ENCODE results near the gene NKAIN2. TPM values are rescaled to one million over a fixed set of nuclear protein-coding genes. Genes with fewer than 3 reads are reported as not detected.

The NKAIN2 gene
- total RNA-seq, 1 experiment from 2014 or later: not detected

GRCh38 chr6:124373386-124373785 is 569.7 kb downstream of the NKAIN2 start:
- H3K27ac ChIP-seq (ENCODE audit: low read depth, low read length): no peak overlapping the region
- no TSS peak for BruUV-seq (replicated peaks)
- no peak for ATAC-seq
- no peak overlapping the region for H2AFZ ChIP-seq (ENCODE audit: low read depth, low read length, poor library complexity, severe bottlenecking)
- H3K27me3 ChIP-seq (ENCODE audit: insufficient read depth, low read length): 0 out of 2 replicates have a peak, but pooled peaks cover 2% of the 10 kb centered on the region
- H3K9ac ChIP-seq (ENCODE audit: low read length): no peak overlapping the region
- POLR2A ChIA-PET: no interaction called here
- no peak overlapping the region for H3K4me2 ChIP-seq (ENCODE audit: low read length)
- RAD21 ChIA-PET (ENCODE audit: low non-redundant PET in 1 of 2, low total read pairs in 2 of 2, uncharacterized antibody in 2 of 2, unreplicated experiment in 2 of 2): no interaction called here
- H3K4me3 ChIP-seq (replicated peaks in 1 of 2; ENCODE audit: low read depth in 1 of 2, low read length in 2 of 2): no peak overlapping the region
- H3K9me2 ChIP-seq (ENCODE audit: insufficient read depth): no peaks in the 10 kb centered on the region
- H4K20me1 ChIP-seq (ENCODE audit: insufficient read depth): no peaks in the 10 kb centered on the region; the same call in 1 of the 2 replicates
- intact Hi-C loops (cut with micrococcal nuclease): no loop called here
- no peak for TF ChIP-seq ZFX (IDR thresholded peaks at IDR 0.05)
- TF ChIP-seq ZBTB33 (IDR thresholded peaks at IDR 0.05; ENCODE audit: extremely low read depth, insufficient replicate concordance, low read length): no peak
- TF ChIP-seq CTCF (IDR thresholded peaks at IDR 0.05 in 2 of 3, conservative IDR thresholded peaks at IDR 0.05 in 1 of 3; ENCODE audit: borderline replicate concordance in 1 of 3, insufficient read depth in 1 of 3, low read depth in 2 of 3, low read length in 2 of 3): no peak
- no peak for TF ChIP-seq ATF3 (IDR thresholded peaks at IDR 0.05)
- no peak for TF ChIP-seq CBX3 (IDR thresholded peaks at IDR 0.05; ENCODE audit: low read depth)
- no peak for TF ChIP-seq TCF7L2 (IDR thresholded peaks at IDR 0.05; ENCODE audit: borderline replicate concordance, extremely low read depth, insufficient read depth, insufficient read length)
- no peak for TF ChIP-seq SP1 (IDR thresholded peaks at IDR 0.05; ENCODE audit: low read depth)
- no peak for TF ChIP-seq EZH2 (IDR thresholded peaks at IDR 0.05)
- TF ChIP-seq RAD21 (IDR thresholded peaks at IDR 0.05; ENCODE audit: low read depth): no peak
- TF ChIP-seq SIN3A (IDR thresholded peaks at IDR 0.05; ENCODE audit: low read depth): no peak
- TF ChIP-seq EGR1 (IDR thresholded peaks at IDR 0.05; ENCODE audit: low read depth): no peak
- no peak for TF ChIP-seq CEBPB (IDR thresholded peaks at IDR 0.05; ENCODE audit: low read depth)
- TF ChIP-seq EZH2phosphoT487 (IDR thresholded peaks at IDR 0.05; ENCODE audit: borderline replicate concordance): no peak
- no peak for TF ChIP-seq POLR2AphosphoS5 (IDR thresholded peaks at IDR 0.05; ENCODE audit: low read depth, low read length)
- TF ChIP-seq REST (IDR thresholded peaks at IDR 0.05; ENCODE audit: low read depth): no peak
- TF ChIP-seq MAX (IDR thresholded peaks at IDR 0.05): no peak
- no peak for TF ChIP-seq POLR2A (IDR thresholded peaks at IDR 0.05; ENCODE audit: borderline replicate concordance, extremely low read depth, insufficient read depth, insufficient read length)
- no peaks in the 10 kb centered on the region for H3K36me3 ChIP-seq (ENCODE audit: control insufficient read depth in 1 of 2, insufficient read depth in 2 of 2, low read length in 2 of 2)
- CTCF ChIA-PET: no interaction called here
- DNase-seq (ENCODE audit: low read depth, low spot score): no peak
- H3K79me2 ChIP-seq (ENCODE audit: insufficient read depth, low read length): no peaks in the 10 kb centered on the region
- H3K9me3 ChIP-seq (ENCODE audit: control insufficient read depth in 1 of 2, insufficient read depth in 1 of 2, low read depth in 1 of 2, low read length in 2 of 2): no peaks in the 10 kb centered on the region
- H3K4me1 ChIP-seq (ENCODE audit: control insufficient read depth in 1 of 2, insufficient read depth in 2 of 2, low read length in 2 of 2): no peaks in the 10 kb centered on the region
